NOMO-1 treated with DMSO at 0.1 percent for 48 hours (cell line): ENCODE data around the gene PTGER4.
"Not testable (repeated sequence)": the region's sequence is repeated elsewhere in the genome, so short reads cannot be mapped to it uniquely, and the experiment has no call there.

Experiments used
- DNase-seq: peaks from one replicate; lab custom pipeline; 2025; ENCODE audit not compliant: unreplicated experiment; lab: John Stamatoyannopoulos, UW

The PTGER4 gene

GRCh38 chr5:40679913-40680681, at the start of gene PTGER4:
TSS of gene PTGER4 (plus strand) at chr5:40679915. CDS start at chr5:40680994, 1,079 bp downstream.
- DNase-seq: no peak

- DNase-seq: peak; percentile 89
Measured at GRCh38 chr5:40630126-40630525, 49.6 kb upstream of the PTGER4 start.

DNA sequence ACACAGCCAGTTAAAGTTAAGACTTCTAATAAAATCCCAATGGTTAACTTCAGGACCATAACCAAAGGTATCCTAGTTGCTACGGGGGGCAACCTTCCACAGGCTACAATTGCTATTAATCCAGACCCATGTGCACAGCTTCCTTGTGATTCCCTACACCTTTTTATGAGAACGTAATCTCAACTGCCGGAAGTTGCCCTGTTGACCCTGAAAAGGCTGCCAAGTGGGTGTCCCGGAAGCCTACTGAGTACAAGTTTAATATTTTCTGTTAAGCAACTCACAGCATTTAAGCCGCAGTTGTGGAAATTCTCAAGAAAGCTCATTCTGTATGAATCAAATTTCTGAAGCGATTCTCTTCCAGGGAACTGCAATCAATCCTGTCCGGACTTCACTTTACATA, 48.5 kb upstream of the PTGER4 start:
- no peak for DNase-seq

- DNase-seq: no peak
Measured at GRCh38 chr5:40634154-40634553, 45.6 kb upstream of the PTGER4 start.

- no peak for DNase-seq
Measured at GRCh38 chr5:40634593-40634992, 45.1 kb upstream of the PTGER4 start.

DNA sequence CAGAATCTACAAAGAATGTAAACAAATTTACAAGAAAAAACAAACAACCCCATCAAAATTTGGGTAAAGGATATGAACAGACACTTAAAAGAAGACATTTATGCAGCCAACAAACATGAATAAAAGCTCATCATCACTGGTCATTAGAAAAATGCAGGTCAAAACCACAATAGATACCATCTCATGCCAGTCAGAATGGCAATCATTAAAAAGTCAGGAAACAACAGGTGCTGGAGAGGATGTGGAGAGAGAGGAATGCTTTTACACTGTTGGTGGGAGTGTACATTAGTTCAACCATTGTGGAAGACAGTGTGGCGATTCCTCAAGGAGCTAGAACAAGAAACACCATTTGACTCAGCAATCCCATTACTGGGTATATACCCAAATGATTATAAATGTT, 40.2 kb upstream of the PTGER4 start:
- not testable (repeated sequence) for DNase-seq

DNA sequence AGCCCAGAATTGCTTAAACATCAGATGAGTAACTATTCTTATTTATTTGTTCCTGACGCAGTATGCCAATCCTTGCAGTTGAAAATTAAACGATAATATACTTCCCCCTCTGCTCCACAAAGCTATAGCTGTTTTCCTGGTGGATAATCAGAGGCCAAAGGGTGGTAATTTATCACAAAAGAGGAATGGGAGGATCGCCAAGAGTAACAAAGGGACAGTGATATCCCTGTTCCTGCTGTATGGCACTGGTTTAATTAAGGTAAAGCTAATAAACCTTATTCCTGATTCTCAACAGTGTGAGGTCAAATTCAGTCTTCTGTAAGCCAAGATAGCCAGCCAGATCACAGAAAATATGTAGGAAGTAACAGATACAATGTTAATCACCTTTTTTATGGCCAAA, 33.4 kb upstream of the PTGER4 start:
- DNase-seq: no peak

DNA sequence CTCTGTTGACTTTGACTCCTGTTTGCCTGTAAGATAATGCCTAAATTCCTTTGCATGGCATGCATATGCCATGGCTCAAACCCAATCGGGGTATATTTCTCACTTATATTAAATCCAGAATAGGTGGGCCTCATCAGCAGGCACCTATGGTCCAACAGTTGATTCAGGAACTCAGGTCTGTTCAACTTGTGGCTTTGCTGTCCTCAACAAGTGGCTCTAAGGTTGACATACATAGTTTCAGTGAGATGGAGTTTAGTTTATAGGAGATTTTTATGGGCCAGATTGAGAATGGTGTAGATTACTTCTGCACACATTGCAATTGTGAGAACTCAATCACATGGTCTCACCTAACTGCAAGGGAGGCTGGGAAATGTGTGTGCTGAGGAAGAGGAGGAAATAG, 31.6 kb upstream of the PTGER4 start:
- no peak for DNase-seq

GRCh38 chr5:40649463-40650030, 30.2 kb upstream of the PTGER4 start:
- peak; percentile 85 for DNase-seq

DNA sequence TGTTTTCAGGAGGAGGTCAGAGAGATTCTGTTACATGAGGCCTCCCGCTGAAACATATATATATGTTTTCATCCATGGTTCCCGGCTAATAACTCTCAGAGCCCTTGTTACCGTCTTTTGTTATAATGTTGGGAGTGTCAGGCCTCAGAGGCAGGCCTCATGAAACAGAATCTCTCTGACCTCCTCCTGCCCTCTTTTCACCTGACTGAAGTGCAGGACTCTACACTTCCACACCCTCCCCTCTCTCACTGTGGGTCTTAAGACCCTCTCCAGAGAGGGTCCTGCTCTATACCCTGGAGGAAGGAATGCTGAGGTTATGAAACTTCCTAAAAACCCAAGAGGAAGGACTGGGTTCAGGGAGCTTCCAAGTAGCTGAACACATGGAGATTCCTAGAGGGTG, 28.5 kb upstream of the PTGER4 start:
- DNase-seq: no peak

- DNase-seq: no peak
Measured at GRCh38 chr5:40652441-40653220, 27.1 kb upstream of the PTGER4 start.

DNA sequence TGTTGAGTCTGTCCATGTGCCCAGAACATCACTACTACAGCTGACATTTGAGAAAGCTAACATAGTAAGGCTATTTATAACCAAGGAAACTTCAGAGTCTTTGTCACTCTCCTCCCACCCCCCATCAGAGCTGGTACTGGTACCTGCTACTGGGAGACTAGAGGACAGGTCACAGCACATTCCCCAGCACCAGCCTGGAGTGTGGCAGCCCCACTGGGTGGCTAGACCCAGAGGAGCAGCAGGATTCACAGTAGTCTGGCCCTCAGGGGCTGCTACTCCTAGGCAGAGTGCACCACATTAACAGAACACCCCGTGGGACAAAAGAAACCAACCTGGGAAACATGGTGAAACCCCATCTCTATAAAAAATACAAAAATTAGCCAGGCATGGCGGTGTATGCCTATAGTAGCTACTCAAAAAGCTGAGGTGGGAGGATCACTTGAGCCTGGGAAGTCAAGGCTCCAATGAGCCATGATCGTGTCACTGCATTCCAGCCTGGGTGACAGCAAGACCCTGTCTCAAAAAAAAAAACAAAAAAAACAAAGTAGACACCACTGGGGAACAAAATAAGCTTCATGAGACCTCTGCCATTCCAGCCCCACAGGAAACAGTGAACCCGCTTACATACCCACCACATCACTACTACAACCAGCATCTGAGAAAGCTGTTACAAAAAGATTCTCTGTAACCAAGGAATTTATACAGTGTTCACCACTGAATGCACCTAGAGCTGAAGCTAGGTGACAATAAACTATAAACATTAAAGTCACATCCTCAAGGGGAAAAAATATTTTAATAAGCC, 26.3 kb upstream of the PTGER4 start:
- no peak for DNase-seq

- no peak for DNase-seq
Measured at GRCh38 chr5:40654377-40654991, 25.2 kb upstream of the PTGER4 start.

DNA sequence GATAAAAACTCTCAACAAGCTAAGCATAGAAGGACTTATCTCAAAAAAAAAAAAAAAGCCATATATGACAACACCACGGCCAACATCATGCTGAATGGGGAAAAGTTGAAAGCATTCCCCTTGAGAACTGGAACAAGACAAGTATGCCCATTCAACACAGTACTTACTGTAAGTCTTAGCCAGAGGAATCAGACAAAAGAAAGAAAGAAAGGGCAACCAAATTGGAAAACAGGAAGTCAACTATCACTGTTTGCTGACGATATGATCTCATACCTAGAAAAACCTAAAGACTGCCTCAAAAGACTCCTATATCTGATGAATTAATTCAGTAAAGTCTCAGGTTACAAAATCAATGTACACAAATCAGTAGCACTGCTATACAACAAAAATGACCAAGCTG, 24.6 kb upstream of the PTGER4 start:
- DNase-seq: peak; percentile 60

- DNase-seq: not testable (repeated sequence)
Measured at GRCh38 chr5:40656091-40656490, 23.6 kb upstream of the PTGER4 start.

DNA sequence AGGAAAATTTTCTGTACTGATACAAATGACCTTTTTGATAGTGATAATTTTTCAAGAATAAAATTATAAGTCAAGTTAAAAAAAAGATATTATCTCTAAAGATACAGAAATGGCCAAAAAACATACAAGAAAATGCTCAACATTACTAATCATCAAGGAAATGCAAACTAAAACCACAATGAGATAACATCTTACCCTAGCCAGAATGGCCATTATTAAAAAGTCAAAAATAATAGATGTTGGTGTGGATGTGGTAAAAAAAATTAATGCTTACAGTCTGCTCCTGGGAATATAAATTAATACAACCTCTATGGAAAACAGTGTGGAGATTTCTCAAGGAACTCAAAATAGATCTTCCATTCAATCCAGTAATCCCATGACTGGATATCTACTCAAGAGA, 22.9 kb upstream of the PTGER4 start:
- DNase-seq: no peak

DNA sequence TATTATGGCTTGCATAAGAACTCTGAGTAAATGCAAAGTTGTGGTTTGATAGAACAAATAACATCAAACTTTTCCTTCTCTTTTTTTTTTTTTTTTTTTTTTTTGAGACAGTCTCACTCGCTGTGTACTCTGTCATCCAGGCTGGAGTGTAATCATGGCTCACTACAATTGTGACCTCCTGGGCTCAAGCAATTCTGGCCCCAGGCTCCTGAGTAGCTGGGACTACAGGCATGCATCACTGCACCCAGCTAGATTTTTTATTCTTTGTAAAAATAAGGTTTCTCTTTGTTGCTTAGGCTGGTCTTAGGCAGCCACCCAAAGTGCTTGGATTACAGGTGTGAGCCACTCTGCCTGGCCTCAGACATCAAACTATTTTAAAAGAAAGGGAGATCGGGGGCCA, 19.0 kb upstream of the PTGER4 start:
- DNase-seq: no peak

DNA sequence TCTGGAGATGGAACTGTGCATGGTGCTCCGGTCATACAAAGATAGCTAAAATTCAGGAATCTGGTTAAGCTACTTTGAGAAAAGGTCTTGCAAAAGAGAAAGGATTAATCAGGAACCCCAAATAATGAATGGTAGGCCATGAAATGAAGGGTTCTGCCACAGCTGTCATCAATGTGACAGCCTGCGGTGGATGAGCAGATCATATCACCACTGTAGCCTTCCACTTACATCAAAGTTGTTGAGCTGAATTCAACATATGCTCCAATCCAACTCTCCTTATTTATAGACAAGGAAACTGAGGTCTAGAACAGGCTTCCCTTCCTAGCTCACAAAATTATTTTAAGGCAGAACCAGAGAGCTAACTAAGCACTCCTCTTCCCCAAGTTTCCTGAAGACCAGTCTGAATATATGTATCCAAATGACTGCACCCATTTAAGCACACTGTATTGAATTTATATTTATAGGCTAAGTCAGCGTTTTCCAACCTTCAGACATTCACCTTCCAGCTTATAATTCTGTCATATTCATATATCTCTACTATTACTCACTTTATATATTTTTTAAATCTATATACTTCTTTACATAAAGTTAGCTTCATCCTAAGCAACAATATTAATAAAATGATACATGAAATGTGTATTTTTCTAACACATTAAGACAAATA, 13.9 kb upstream of the PTGER4 start:
- DNase-seq: no peak

DNA sequence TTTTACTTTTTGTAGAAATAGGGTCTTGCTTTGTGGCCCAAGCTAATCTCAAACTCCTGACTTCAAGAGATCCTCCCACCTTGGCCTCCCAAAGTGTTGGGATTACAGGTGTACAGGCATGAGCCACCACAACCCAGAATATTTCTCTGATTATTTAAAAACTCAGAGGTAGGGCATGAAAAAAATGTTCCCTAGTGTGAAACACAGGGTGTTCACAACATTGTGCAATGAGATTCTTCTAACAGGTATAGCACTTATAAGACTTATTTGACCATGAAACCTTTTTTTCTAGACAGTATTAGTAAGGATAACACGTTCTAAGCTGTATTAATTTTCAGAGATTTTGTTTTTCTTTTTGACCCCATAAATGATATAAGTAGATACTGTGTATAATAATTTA, 13.1 kb upstream of the PTGER4 start:
- no peak for DNase-seq

GRCh38 chr5:40667161-40667663, 12.5 kb upstream of the PTGER4 start:
- no peak for DNase-seq
